OCI-LY7 (cell line): ENCODE results near the gene POU1F1.

Source experiments
- EZH2phosphoT487 ChIP-seq: fragments of 200-600 bp; sonication (generic); IDR thresholded peaks from 2 replicates; pipeline ENCODE4 v1.6.1; 2018; ENCODE audit warnings: low read depth, borderline replicate concordance, mild to moderate bottlenecking, mixed run types, antibody characterized with exemption, low read length, moderate library complexity, mixed read lengths
- TF ChIP-seq, protein P1 (sequence below): fragments of 200-600 bp; sonication (generic); conservative IDR thresholded peaks from 2 replicates; pipeline ENCODE4 v1.5.1; 2014; ENCODE audit warnings: mild to moderate bottlenecking, antibody characterized with exemption, low read length, moderate library complexity, mixed read lengths

DNA sequence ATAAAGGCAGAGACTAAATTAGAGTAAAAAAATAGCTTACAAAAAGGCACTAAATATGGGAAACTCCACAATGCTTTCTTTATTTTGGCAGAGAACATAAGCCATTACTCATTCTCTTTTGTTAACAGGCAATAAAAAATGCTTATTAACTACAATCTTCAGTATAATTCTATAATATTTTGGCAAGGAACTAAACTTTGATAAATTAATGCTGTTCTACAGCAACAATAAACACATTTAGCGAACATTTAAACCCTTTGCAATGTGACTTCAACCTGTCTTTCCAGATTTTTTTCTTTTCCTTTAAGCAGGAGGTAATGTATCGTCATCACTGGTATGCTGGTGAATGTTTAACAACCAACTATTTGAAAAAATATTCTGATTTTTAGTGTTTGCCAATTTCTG lies 42.2 kb upstream of the POU1F1 start:
- TF ChIP-seq, protein P1, sequence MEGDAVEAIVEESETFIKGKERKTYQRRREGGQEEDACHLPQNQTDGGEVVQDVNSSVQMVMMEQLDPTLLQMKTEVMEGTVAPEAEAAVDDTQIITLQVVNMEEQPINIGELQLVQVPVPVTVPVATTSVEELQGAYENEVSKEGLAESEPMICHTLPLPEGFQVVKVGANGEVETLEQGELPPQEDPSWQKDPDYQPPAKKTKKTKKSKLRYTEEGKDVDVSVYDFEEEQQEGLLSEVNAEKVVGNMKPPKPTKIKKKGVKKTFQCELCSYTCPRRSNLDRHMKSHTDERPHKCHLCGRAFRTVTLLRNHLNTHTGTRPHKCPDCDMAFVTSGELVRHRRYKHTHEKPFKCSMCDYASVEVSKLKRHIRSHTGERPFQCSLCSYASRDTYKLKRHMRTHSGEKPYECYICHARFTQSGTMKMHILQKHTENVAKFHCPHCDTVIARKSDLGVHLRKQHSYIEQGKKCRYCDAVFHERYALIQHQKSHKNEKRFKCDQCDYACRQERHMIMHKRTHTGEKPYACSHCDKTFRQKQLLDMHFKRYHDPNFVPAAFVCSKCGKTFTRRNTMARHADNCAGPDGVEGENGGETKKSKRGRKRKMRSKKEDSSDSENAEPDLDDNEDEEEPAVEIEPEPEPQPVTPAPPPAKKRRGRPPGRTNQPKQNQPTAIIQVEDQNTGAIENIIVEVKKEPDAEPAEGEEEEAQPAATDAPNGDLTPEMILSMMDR: no peak
- TF ChIP-seq EZH2phosphoT487: no peak
